ENCODE measurements around the gene ANTKMT.

- no peak for TF ChIP-seq CTCF (conservative IDR thresholded peaks at IDR 0.05)
- no peak for TF ChIP-seq EZH2 (IDR thresholded peaks at IDR 0.05; ENCODE audit: low read depth)
These were observed 29.5 kb downstream of the ANTKMT start for GRCh38 chr16:750485-750884.

Measured in PC-9 (cell line).